ENCODE measurements around the gene DKK1. TPM values are rescaled to one million over a fixed set of nuclear protein-coding genes. Genes with fewer than 3 reads are reported as not detected.

DKK1 gene
- total RNA-seq, result 172 and 266 TPM in 2 replicates

GRCh38 chr10:52313933-52314821 is at the start of gene DKK1:
TSS of gene DKK1 (plus strand) at chr10:52314281. CDS start at chr10:52314435, 154 bp downstream.

Data from smooth muscle cell of the umbilical artery (primary cell).